Ishikawa (cell line): Measurements from ENCODE around the gene EFNB1.
A peak's percentile ranks its signal among the peaks of the same experiment; 100 is the strongest.

ENCODE experiments used
- CEBPB ChIP-seq: IDR thresholded peaks from 2 replicates; pipeline ENCODE4 v1.6.1; 2012
- CREB1 ChIP-seq: IDR thresholded peaks from 2 replicates; pipeline ENCODE4 v1.6.1; 2012; ENCODE audit warnings: low read depth
- EGR1 ChIP-seq: IDR thresholded peaks from 2 replicates; pipeline ENCODE4 v1.6.1; 2012
- EP300 ChIP-seq: IDR thresholded peaks from 2 replicates; pipeline ENCODE4 v1.6.1; 2012; ENCODE audit warnings: borderline replicate concordance
- FOXM1 ChIP-seq: IDR thresholded peaks from 2 replicates; pipeline ENCODE4 v1.6.1; 2012; ENCODE audit warnings: low read depth, borderline replicate concordance
- MAX ChIP-seq: IDR thresholded peaks from 2 replicates; pipeline ENCODE4 v1.6.1; 2012
- NFIC ChIP-seq: IDR thresholded peaks from 2 replicates; pipeline ENCODE4 v1.6.1; 2012
- RAD21 ChIP-seq: IDR thresholded peaks from 2 replicates; pipeline ENCODE4 v1.6.1; 2012; ENCODE audit warnings: low read depth
- REST ChIP-seq: IDR thresholded peaks from 2 replicates; pipeline ENCODE4 v1.6.1; 2012; ENCODE audit warnings: low read depth, mild to moderate bottlenecking
- TAF1 ChIP-seq: IDR thresholded peaks from 2 replicates; pipeline ENCODE4 v1.6.1; 2012; ENCODE audit warnings: low read depth, mild to moderate bottlenecking
- TCF12 ChIP-seq: IDR thresholded peaks from 2 replicates; pipeline ENCODE4 v1.6.1; 2012; ENCODE audit warnings: low read depth
- TEAD4 ChIP-seq: IDR thresholded peaks from 2 replicates; pipeline ENCODE4 v1.6.1; 2012
- USF1 ChIP-seq: IDR thresholded peaks from 2 replicates; pipeline ENCODE4 v1.6.1; 2012
- YY1 ChIP-seq: IDR thresholded peaks from 2 replicates; pipeline ENCODE4 v1.6.1; 2012; ENCODE audit warnings: low read depth
- ZBTB7A ChIP-seq: IDR thresholded peaks from 2 replicates; pipeline ENCODE4 v1.6.1; 2012; ENCODE audit warnings: low read depth

The EFNB1 gene

GRCh38 chrX:68828740-68829581 lies at the start of gene EFNB1:
EFNB1 (plus strand) TSS chrX:68829021; CDS start chrX:68829777, 756 bp downstream.
- TF ChIP-seq REST (peak; percentile 35; the same call in 1 of the 2 replicates), EP300 (no peak), TCF12 (no peak), TAF1 (peak; percentile 87), EGR1 (no peak), MAX (peak; percentile 19; the same call in 1 of the 2 replicates), CREB1 (no peak), ZBTB7A (peak; percentile 62; the same call in 1 of the 2 replicates), NFIC (no peak), TEAD4 (no peak)

GRCh38 chrX:68784816-68785215 lies 44.0 kb upstream of the EFNB1 start:
- TF ChIP-seq ZBTB7A (no peak), FOXM1 (no peak), TAF1 (no peak), CREB1 (no peak), USF1 (no peak), TCF12 (no peak), NFIC (no peak), EP300 (no peak), CEBPB (no peak), MAX (no peak)

- no peak for TF ChIP-seq EP300
- no peak for TF ChIP-seq TEAD4
- no peak for TF ChIP-seq ZBTB7A
- TF ChIP-seq CREB1: no peak
- no peak for TF ChIP-seq NFIC
- TF ChIP-seq RAD21: no peak
- no peak for TF ChIP-seq CEBPB
- TF ChIP-seq YY1: no peak
- TF ChIP-seq REST: no peak
- no peak for TF ChIP-seq FOXM1
- TF ChIP-seq EGR1: no peak
- no peak for TF ChIP-seq TCF12
- no peak for TF ChIP-seq MAX
- no peak for TF ChIP-seq TAF1
Observed at GRCh38 chrX:68789966-68790365, 38.9 kb upstream of the EFNB1 start.

DNA sequence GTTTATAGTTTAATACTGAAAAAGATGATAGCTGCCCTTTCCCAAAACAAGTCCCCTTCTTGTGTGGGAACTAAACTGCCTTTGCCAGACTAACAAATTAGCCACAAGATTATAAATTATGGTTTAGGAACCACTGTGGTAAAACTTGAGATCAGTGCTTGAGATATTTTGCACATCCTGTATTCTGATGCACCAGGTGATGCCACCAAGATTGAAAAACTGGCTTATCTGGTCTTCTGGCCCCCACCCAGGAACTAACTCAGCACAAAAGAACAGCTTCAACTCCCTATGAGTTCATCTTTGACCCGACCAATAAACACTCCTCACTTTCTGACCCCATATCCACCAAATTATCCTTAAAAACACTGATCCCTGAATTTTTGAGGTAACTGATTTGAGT lies 36.7 kb upstream of the EFNB1 start:
- TF ChIP-seq EP300: no peak
- no peak for TF ChIP-seq REST
- no peak for TF ChIP-seq CEBPB
- TF ChIP-seq NFIC: no peak
- TF ChIP-seq TAF1: no peak
- TF ChIP-seq TEAD4: no peak
- no peak for TF ChIP-seq FOXM1
- TF ChIP-seq ZBTB7A: no peak
- TF ChIP-seq RAD21: no peak
- TF ChIP-seq EGR1: no peak
- TF ChIP-seq MAX: no peak
- TF ChIP-seq TCF12: no peak
- no peak for TF ChIP-seq CREB1
- no peak for TF ChIP-seq YY1
- no peak for TF ChIP-seq USF1
